ENCODE data around the gene SMG9. TPM values are rescaled to one million over a fixed set of nuclear protein-coding genes. Genes with fewer than 3 reads are reported as not detected.

Gene SMG9
- total RNA-seq, 1 donor from 2014 or later = 44.7 TPM

- TF ChIP-seq CTCF (IDR thresholded peaks at IDR 0.05) = no peak
- H3K9me3 ChIP-seq = no peaks in the 10 kb centered on the region
- no peaks in the 10 kb centered on the region for H3K27me3 ChIP-seq
- DNase-seq (no peak), ATAC-seq (peak; percentile 37)
- no peak overlapping the region for H3K27ac ChIP-seq
- H3K4me3 ChIP-seq = no peak overlapping the region
- intact Hi-C loops (cut with DNase I) = no loop called here
- no peaks in the 10 kb centered on the region for H3K4me1 ChIP-seq
- H3K36me3 ChIP-seq = no peaks in the 10 kb centered on the region
Observed at GRCh38 chr19:43720936-43721335, 33.8 kb downstream of the SMG9 start.

GRCh38 chr19:43719918-43720317 lies 34.8 kb downstream of the SMG9 start:
- Histone ChIP-seq H3K9me3 (no peaks in the 10 kb centered on the region), H3K4me3 (no peak overlapping the region), H3K36me3 (no peaks in the 10 kb centered on the region), H3K27ac (no peak overlapping the region), H3K27me3 (no peaks in the 10 kb centered on the region), H3K4me1 (no peaks in the 10 kb centered on the region)
- TF ChIP-seq CTCF (IDR thresholded peaks at IDR 0.05) = no peak
- intact Hi-C loops (cut with DNase I) = no loop called here
- ATAC-seq (no peak), DNase-seq (no peak)

GRCh38 chr19:43719378-43719868 lies 35.3 kb downstream of the SMG9 start:
- no peaks in the 10 kb centered on the region for H3K27me3 ChIP-seq
- no peaks in the 10 kb centered on the region for H3K36me3 ChIP-seq
- no peaks in the 10 kb centered on the region for H3K4me1 ChIP-seq
- H3K9me3 ChIP-seq = no peaks in the 10 kb centered on the region
- H3K27ac ChIP-seq = no peak overlapping the region
- H3K4me3 ChIP-seq = no peak overlapping the region
- no peak for DNase-seq
- intact Hi-C loops (cut with DNase I) = no loop called here
- ATAC-seq = no peak
- TF ChIP-seq CTCF (IDR thresholded peaks at IDR 0.05) = no peak

- ATAC-seq = no peak
- Histone ChIP-seq H3K27ac (no peak overlapping the region), H3K36me3 (no peaks in the 10 kb centered on the region), H3K4me3 (no peak overlapping the region), H3K27me3 (no peaks in the 10 kb centered on the region), H3K9me3 (no peaks in the 10 kb centered on the region), H3K4me1 (no peaks in the 10 kb centered on the region)
- no peak for TF ChIP-seq CTCF (IDR thresholded peaks at IDR 0.05)
- DNase-seq = no peak
- intact Hi-C loops (cut with DNase I) = no loop called here
Observed at GRCh38 chr19:43718627-43719377, 36.0 kb downstream of the SMG9 start.

DNA sequence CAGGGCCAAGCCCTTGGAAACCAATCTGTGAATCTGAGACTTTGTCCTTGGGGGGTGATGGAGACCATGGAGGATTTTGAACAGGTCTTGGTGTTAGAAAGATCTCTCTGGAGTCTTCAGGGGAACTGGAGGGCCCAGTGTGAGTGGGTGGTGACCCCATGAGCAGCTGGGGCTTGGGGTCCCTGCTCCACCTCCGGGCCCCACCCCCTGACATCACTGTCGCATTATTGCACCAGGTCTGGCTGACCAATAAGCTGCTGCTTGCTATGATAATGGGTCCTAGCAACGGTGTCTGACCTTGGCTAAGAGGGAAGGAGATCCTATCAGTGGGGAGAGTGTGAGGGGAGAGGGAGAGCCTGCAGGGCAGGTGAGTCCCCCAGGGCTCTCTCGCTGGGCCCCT lies 39.0 kb downstream of the SMG9 start, which contains the start of gene IRGC:
IRGC (plus strand) TSS at position 301 of the 400 bp plus-strand sequence. CDS start 2,483 bp downstream, outside the sequence.
- Histone ChIP-seq H3K4me3 (no peak within 1 kb of the TSS), H3K27me3 (no peaks in the 10 kb centered on the region), H3K9me3 (no peaks in the 10 kb centered on the region), H3K27ac (no peak within 1 kb of the TSS), H3K4me1 (no peaks in the 10 kb centered on the region), H3K36me3 (no peaks in the 10 kb centered on the region)
- ATAC-seq (no peak), DNase-seq (no peak)
- TF ChIP-seq CTCF (IDR thresholded peaks at IDR 0.05) = no peak
- intact Hi-C loops (cut with DNase I) = no loop called here

Measured in upper lobe of right lung (tissue), 1 donor.